Activated CD4-positive, alpha-beta T cell treated with anti-CD3 and anti-CD28 coated beads for 1 hour (primary cell): Measurements from ENCODE around the gene RASGRF1.
"Not testable (repeated sequence)": the region's sequence is repeated elsewhere in the genome, so short reads cannot be mapped to it uniquely, and the experiment has no call there.

ENCODE experiments used
- DNase-seq: peaks from one replicate; pipeline ENCODE4 v3.0.0-alpha.2; 2020

The RASGRF1 gene

DNA sequence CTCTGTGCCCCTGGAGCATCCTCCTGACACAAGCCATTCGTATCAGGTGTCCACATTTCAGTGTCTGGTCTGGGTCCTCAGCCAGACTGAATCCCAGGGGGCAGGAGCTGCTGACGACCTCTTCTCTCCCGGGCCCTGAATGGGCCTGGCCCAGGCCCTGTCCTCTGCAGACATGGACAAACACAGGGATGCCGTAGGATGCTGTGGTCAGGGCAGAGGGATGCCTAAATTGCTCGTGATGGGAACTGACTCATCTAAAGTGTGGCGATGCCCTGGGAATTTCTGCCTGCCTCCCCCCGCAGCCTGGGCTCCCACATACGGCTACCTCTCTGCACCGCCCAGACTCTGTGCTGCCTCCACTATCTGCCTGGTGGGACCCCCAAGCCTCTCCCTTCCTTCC, 87.3 kb downstream of the RASGRF1 start:
- no peak for DNase-seq

DNA sequence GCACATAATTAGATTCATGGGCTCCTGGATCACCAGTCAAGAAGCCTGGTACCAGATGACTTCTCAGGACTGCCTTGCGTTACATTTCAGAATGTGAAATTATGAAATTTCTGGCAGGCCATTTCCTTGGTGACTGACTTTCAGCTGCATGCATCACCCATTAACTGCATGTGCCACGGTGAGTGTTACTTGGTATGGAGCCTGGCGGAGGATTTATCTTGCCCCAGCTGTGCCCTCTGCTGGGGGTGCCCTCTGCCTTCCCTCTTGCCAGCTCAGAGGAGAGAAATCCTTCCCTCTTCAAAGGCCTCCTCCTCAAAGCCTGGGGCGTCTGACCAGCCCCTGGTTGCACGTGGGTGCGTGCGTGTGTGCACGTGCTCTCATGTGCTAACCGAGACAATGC, 88.0 kb downstream of the RASGRF1 start:
- no peak for DNase-seq

DNA sequence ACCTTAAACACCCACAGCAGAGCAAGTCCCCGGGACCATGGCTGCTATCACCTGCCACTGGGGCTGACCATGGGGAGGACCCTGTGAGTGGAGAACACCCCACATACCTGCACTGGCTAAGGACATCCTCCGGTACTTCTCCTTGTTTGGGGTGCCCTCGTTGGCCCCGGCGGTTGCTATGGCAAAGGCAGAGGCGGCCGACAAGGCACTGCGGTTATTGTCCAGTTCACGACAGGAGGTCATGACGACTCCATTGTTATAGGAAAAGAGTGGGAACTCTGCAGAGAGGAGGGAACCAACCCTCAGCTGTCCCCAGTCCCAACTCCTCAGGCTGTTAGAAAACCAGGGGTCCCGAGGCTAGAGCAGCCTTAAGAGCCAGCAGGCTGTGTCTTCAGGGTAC, 90.9 kb downstream of the RASGRF1 start:
- no peak for DNase-seq

DNA sequence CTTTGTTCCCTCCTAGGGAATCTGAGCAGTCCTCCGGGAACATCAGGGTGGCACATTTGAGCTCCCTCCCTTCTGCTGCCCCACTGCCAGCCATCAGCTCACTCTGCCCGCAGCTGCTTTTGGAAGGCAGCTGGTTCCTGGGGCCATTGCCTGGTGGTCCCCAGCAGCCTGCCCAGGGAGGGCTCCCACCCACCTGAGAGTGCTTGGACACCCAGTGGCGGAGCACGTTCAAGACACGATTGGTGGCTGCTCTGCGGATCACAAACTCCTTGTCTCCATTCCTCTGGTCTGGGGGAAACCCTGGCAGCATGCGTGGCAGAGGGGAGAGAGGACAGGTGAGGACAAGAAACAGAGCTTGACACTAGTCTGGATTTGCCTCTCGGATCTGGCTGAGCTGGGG, 92.1 kb downstream of the RASGRF1 start:
- DNase-seq: no peak

DNA sequence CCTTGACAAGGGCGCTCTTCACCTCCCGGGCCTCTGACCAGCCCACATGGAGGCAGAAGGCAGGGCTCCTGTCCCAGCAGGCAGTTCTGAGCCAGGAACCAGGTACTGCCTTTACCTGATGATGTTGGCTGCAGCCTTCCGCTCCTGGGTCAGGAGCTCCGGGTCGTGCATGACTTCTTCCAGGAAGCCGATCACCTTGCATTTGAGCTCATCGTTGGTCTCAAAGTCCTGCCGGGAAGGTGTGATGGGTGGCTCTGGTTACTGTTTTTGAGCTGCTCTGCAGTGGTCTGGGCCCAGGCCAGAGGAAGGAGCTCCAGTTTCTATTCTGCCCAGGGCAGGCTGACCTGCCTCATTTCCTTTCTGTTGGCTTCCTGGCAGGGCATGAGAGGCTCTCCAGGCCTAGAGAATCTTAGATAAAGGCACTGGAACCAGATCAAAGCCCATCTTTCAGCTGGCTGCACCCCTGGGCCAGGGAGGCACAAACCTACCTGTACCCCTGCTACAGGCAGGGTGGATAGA, 92.5 kb downstream of the RASGRF1 start:
- DNase-seq: no peak

DNA sequence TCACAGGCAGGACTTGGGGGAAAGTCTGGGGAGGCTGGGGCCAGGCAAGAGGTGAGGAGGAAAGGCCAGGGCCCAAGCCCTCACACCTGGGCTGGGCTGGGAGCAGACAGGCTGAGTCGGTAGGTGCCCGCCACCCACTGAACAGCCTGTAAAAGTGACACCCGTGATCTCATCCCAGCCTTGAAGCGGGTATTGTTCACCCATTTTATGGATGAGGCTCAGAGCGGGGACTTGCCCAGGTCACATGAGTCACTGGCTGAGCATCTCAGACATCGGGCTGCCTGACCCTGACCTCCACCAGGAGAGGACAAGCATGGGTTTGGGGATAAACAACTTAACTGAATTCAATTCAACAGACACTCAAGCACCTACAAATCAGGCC, 93.7 kb downstream of the RASGRF1 start:
- no peak for DNase-seq

DNA sequence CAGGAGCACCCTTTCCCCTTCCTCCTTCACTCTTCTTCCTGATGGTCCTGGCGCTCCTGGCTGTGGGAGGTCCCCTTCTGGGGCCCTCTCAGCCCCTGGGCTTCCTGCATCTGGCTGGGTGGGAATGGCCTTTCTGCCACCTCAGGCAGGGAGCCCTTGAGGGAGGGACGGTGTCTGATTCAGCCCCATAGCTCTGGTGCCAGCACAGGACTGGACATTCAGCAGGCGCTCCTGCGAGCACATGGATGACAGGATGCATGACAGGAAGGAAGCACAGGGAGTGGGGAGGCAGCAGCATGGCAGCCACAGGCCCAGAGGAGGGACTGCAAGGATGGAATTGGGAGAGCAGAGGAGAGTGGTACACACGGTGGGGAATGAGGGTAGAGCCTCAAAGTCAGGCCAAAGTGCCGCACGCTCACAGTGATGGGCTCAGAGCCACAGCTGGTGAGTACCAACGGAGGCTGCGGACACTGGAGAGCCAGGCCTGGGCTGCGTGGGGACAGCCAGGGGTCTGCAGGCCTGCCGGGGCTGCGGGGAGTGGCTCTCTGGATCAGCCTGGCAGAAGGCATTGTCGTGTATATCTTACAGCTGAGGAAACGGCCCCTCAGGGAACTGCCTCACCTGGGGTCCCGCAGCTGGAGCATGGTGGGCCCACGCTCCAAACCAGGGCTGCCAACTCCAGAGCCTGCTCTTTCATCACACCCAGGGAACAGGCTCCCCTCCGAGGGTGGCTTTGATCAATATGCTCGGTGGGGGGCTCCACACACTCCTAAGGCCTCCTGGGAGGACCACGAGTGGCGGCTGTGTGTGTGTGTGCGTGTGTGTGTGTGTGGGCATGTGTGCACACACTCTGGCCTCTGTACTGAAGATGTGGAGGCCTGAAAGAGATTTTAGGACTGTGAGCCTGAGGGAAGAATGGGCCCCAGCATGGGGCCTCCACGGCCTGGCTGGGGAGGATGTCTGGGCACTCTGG, 94.4 kb downstream of the RASGRF1 start:
- no peak for DNase-seq

DNA sequence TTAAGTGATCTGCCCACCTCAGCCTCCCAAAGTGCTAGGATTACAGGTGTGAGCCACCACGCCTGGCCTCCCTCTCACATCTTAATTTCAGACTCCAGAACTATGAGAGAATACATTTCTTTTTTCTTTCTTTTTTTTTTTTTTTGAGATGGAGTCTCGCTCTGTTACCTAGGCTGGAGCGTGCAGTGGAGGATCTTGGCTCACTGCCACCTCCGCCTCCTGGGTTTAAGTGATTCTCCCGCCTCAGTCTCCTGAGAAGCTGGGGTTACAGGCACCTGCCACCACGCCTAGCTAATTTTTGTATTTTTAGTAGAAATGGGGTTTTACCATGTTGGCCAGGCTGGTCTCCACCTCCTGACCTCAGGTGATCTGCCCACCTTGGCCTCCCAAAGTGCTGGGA, 95.4 kb downstream of the RASGRF1 start:
- not testable (repeated sequence) for DNase-seq

DNA sequence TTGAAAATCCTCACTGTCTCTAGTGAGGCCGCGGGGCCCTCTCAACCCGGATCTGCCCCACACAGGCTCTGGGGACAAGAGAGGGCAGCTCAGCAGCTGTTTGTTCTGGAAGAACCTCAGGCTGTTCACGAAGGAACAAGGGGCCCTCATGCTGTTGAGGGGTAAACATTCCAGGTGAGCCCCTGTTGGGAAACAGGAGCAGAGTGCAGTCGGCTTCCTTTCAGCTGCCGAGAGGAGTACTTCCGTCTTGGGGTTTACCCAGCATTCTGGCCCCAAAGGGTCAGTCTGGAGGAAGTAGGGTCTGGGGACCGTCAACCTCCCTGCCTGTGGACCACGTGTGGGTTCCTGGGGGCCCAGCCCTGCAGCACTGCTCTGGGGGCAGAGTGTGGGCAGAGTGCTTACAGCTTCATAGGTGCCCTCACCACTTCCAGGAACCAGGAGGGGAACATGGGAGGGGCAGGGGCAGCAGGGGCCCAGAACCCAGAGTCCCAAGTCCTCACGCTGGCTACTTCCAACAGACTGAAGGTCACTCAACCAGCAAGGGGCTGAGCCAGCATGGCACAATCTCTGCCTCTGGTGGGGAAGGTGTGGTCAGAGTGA, 96.5 kb downstream of the RASGRF1 start:
- no peak for DNase-seq

DNA sequence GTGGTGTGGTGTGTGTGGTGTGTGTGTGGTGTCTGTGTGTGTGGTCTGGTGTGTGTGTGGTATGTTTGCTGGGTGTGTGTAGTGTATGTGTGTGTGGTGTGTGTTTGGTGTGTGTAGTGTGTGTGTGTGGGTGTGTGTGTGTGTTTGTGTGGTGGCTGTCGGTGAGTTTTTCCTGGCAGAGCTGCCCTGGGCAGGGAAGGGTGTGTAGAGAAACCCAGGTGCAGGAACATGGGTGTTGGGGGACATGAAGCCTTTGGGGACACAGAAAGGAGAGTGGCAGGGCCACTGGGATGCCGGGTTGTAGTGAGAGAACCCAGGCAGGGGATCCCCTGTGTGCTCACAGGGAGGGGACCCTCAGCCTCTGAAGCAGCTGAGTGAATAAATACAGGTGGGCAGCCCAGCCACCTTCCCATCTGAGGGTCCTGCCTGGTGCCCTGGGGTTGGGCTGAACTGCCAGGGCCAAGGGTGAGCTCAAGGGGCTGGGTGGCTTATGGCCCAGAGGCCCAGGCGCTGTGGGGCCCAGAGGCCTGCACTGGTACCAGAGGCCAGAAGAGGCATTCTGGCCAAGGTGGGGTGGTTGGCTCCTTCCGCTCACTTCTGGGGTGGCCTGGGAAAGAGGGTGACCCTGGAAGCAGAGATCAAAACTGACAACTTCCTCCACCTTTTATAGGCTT, 97.2 kb downstream of the RASGRF1 start:
- DNase-seq: no peak

DNA sequence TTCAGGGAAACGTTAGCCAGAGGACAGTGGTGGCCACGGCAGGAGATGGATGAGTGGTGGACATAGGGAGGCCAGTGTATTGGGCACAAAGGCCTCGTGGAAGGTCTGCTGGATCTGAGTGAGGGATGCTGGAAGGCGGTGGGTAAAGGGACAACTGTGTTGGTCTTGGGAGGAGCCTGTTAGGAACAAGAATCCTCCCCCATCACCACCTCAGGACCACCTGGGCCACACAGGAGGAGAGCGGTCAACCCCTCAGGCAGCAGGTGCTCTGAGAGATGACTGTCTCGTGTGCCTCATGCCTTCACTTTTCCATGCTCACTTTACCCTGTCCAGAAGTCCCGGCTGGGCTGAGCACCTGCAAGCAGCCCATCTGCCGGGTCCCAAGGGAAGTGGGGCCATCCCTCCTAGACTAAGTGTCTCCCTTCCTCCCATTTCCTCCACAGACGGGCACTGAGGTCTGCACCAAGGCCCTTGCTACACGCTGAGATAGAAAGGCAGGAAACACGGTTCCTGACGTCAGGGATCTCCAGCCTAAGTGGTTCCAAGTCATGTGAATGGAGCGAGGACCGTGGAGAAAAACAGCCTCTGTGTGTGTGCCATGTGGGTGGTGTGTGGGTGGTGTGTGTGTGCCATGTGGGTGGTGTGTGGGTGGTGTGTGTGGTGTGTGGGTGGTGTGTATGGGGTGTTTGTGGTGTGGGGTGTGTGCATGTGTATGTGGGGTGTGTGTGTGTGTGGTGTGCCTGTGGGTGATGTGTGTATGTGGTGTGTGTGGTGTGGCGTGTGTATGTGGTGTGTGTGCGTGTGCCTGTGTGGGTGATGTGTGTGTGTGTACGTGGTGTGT, 97.9 kb downstream of the RASGRF1 start:
- DNase-seq: no peak

DNA sequence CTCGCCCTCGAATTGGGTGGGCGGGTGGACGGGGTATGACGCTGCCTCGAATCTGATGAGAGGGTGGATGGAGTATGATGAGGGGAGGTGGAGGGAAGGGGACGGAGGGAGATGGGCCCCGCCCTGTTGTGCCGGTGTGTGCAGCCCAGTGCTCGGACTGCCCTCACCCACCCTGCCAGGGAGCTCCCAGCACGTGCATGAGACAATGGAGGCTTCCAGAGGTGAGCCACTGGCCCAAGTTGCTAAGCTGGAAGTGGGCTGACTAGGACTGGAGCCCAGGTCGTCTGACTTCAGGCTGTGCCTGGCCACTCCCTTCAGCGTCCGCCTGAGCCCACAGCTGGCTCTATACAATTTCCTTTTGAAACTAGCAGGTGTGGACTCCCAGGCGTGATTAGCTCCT, 98.7 kb downstream of the RASGRF1 start:
- no peak for DNase-seq

DNA sequence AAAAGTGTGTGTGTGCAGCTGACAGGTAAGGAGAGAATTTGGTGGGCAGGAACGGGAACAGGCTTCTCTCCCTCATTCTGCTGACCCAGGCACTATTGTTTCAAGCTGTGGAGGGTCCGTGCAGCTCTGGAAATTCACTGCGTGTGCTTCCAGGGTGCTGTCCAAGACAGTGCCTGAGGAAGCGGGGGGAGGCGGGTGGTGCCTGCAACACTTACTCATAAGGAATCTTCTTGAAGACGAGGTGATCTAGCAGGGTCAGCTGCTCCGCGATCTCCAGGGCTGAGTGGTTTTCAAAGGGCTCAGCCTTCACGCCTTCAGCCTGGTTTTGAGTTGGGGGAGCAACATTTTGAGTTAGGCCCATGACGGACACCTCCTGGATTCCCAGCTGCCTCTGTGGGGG, 99.1 kb downstream of the RASGRF1 start:
- DNase-seq: no peak

DNA sequence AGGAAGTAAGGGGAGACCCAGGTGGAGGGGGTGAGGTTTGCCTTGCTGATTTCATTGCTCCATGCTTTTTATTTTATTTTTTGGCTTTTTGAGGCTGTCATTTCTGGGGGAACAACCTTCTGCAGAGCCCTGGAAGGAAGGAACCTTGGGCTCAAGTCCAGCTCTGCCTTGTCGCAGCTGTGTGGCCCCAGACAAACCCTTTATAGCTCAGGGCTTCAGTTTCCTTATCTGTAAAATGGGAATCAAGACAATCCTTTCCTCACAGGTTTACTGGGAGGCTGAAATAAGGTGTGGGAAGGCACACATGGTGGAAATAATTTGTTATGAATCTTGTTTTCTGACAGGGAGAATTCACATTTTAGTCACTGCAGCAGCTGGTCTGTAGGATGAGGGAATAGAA, 100.3 kb downstream of the RASGRF1 start:
- DNase-seq: no peak

DNA sequence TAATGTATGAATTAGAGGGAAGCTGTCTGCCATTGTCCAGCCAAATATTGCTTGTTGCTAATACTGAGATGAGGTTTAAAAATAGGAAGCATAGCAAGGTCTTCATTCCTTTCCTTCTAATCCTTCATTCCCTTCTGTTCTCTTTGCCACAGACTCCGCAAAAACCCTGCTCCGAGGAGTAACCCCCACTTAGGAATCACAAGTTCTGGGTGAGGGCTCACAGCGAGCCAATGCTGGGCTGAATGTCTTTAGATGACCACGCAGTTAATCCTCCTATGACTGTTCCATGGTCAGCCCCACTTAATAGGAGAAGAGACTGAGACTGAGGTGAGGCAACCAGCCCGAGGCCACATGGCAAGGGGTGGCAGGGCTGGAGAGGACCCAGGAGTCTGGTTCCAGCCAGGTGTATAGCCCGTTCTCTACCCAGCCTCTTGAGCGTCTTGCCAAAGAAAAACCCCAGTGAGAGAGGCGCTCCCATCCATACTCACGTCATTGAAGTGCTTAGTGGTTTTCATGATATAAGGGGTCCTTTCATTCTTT, 100.8 kb downstream of the RASGRF1 start:
- no peak for DNase-seq

DNA sequence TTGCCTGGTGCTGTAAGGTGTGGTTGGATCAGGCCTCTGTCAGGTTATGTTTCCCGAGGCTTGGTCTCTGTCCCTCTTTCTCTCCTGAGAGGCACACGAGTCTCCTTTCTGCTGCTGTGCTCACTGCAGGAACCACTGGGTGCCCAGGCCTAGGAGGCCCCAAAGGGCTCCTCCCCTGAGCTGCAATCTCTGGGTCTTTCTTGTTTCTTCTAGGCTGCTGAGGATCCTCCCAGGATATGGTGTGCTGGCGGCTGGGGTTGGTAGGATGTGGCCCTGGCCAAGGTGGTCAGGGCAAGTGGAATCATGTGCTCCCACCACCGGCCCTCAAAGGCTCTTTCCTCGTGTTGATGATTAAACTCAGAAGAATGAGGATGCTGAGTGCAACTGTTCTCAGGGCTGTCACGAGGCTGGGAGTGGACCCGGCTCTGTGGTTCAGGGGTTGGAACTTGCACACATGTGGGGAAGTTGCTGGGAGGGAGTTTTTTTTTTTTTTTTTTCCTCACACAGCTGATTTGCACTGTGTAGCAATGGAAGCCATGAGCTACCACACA, 102.1 kb downstream of the RASGRF1 start:
- DNase-seq: no peak

DNA sequence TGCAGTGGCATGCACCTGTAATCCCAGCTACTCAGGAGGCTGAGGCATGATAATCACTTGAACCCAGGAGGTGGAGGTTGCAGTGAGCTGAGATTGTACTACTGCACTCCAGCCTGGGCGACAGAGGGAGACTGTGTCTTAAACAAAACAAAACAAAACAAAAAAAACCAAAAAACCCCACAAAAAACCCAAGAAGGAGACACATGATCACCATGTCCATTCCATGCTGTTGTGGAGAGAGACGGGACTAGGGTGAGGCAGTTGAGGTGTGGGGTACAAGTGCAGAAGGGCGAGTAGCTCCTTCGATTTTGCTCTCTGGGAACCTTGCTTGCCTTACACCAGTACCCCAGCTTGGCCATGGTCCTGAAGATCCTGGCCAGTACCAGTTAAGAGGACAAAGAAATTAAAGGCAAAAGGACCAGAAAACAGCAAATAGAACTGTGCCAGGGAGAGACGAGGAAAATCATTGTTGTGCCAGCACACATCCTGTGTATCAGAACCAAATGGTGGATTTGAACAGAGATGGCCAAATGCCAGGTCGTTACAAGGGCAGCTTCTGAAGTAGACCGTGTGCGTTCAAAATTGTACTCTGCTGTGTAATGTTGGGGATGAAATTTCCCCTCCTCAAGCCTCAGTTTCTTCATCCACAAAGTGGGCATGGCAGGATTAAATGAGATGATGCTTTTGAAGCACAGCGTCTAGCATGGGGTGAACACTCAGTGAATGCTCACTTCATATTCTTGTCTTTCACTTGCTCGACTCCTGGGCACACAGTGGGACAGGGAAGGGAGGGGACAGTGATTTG, 102.8 kb downstream of the RASGRF1 start:
- no peak for DNase-seq

DNA sequence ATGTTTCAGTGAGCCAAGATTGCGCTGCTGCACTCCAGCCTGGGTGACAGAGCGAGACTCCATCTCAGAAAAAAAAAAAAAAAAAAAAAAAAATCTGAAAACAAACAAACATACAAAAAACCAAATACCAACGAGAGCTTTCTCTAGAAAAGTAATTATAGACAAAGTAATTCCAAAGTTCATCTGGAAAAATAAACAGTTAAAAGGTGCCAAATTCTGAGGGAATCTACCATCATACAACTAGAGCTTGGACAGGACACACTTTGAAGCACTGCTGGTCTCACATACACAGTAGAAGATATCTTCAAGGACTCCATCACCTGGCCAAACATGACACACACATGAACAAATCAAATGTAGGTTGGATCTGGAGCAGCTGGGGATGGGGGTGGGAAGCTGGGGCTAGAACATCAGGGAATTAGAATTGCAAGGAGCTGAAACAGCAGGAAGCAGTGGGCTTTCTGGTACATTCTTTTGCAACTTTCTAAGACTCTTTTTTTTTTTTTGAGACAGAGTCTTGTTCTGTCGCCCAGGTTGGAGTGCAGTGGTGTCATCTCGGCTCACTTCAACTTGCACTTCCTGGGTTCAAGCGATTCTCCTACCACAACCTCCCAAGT, 104.6 kb downstream of the RASGRF1 start:
- DNase-seq: no peak

DNA sequence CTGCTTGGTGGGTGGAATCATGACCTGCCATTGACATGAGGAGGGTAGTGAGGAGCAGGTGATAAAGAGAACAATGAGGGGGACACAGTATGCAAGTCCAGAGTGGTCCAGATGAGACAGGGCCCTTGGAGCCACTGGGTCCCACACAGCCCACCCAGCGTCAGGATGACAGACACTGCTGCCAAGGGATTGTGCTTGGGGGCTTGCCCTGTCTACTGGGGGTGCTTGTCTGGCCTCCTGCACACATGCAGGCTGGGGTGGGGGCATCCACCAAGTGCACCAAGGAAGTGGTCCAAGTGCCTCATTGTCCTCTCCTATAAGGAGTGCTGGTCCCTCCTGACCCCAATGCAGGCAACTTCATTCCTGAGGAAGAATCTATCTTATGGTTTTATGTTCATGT, 106.5 kb downstream of the RASGRF1 start:
- no peak for DNase-seq

DNA sequence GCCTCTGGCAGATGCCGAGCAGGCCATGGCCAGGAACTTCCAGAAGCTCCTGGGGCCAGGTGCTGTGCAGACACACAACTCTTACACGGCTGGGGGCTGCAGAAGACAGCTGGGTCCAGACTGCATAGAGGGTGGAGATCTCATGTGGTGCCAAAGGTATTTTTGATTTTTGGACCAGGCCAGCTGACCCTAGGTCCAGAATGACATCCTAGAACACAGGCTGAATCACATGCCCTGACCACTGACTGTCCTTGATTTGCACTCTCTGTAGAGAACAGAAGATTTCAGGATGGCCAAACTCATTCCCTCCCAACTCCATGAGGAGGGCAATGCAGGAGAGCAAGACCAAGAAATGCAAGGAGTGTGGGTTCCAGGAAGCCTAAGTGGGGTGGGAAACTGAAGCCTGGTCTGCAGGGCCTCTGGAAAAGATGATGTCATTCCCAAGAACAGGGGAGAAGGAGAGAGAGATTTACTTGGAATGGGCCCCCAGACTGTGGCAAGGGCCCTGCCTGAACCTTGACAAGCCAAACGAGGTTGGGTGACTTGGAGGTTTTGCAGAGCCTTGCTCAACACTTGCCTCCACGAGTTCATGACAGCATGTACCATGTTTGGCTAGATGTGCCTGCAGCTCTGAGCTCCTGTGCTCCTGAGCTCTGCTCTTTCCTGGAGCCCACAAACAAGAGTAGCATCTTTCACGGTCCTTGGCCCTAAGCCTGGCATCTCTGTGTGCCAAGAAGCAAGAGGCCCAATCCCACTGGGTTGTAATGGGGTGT, 107.2 kb downstream of the RASGRF1 start:
- no peak for DNase-seq
